Lung (tissue), 12 donors: Measurements from ENCODE around the gene SMPD2. TPM values are rescaled to one million over a fixed set of nuclear protein-coding genes. Genes with fewer than 3 reads are reported as not detected.

Experiments
- ATAC-seq: fragments of 200-7000 bp; cut with Tn5 transposase; one replicate; pipeline ENCODE4 v1.9.1; 2020; ENCODE audit warnings: moderate number of reproducible peaks; ENCODE audit not compliant: insufficient read depth, low FRiP score
- DNase-seq, 3 donors: peaks; one replicate each; pipeline ENCODE4 v3.0.0-alpha.2; 2013 to 2017
- H3K27ac ChIP-seq, 2 donors: one replicate each; pipeline ENCODE4 v1.5.1; 2013; ENCODE audit warnings: mild to moderate bottlenecking in 2 of 2, moderate library complexity in 2 of 2, control low read depth in 1 of 2, inconsistent platforms in 1 of 2, low read depth in 1 of 2, low read length in 1 of 2
- H3K27me3 ChIP-seq, 3 donors: one replicate each; pipeline ENCODE4 v1.5.1; 2013; ENCODE audit warnings: low read length in 2 of 3; ENCODE audit not compliant: control insufficient read depth in 3 of 3, insufficient read depth in 3 of 3
- H3K36me3 ChIP-seq, 4 donors: one replicate each; pipeline ENCODE4 v1.5.1; 2013; ENCODE audit warnings: low read length in 4 of 4, mild to moderate bottlenecking in 1 of 4, moderate library complexity in 1 of 4; ENCODE audit not compliant: control insufficient read depth in 4 of 4, insufficient read depth in 4 of 4
- H3K4me1 ChIP-seq, 5 donors: one replicate each; pipeline ENCODE4 v1.5.1; 2013; ENCODE audit warnings: low read length in 5 of 5, mild to moderate bottlenecking in 2 of 5, moderate library complexity in 1 of 5; ENCODE audit not compliant: control insufficient read depth in 5 of 5, insufficient read depth in 5 of 5
- H3K4me3 ChIP-seq: one replicate; pipeline ENCODE4 v1.5.1; 2013; ENCODE audit warnings: mild to moderate bottlenecking, control low read depth, moderate library complexity
- H3K9ac ChIP-seq, 2 donors: one replicate each; pipeline ENCODE4 v1.5.1; 2013; ENCODE audit warnings: low read length in 2 of 2, control low read depth in 1 of 2; ENCODE audit not compliant: insufficient read depth in 1 of 2
- H3K9me3 ChIP-seq, 4 donors: one replicate each; pipeline ENCODE4 v1.5.1; 2013; ENCODE audit warnings: low read length in 3 of 4, mild to moderate bottlenecking in 1 of 4, moderate library complexity in 1 of 4; ENCODE audit not compliant: control insufficient read depth in 4 of 4, insufficient read depth in 3 of 4
- WGBS, 2 donors: extraction: QIAGEN DNeasy Blood & Tissue Kit; methylation state at CpG; one replicate each; pipeline ENCODE4 v1.1.7; 2013; 5-methylcytosine and 5-hydroxymethylcytosine counted together
- polyA plus RNA-seq, 2 donors: library from polyadenylated mRNA; stranded (reverse); fragments of 200-250 nt; gene quantifications; one replicate each; pipeline ENCODE4 v1.2.1, GENCODE V29; 2013
- total RNA-seq, 2 donors: library from RNA; depleted of rRNA in 1 of 2; stranded (reverse); fragments of >200 nt in 1 of 2; gene quantifications; one replicate each; pipeline ENCODE4 v1.2.1, GENCODE V29; 2014 to 2021
- TF ChIP-seq, protein P1 (sequence below): IDR thresholded peaks from 2 replicates; pipeline ENCODE4 v1.5.1; 2012; ENCODE audit warnings: mild to moderate bottlenecking; ENCODE audit errors: control extremely low read depth, extremely low read depth
- donor health status: control.
- donor health status: control.
- donor health status: Bipolar disorder and iron deficiency.
- donor health status: healthy.
- donor health status: DM: yes; HTN: yes; CAD: no.

Gene SMPD2
- total and polyA plus RNA-seq, 4 donors: 17.4 to 22.8 (median 19.9) TPM

DNA sequence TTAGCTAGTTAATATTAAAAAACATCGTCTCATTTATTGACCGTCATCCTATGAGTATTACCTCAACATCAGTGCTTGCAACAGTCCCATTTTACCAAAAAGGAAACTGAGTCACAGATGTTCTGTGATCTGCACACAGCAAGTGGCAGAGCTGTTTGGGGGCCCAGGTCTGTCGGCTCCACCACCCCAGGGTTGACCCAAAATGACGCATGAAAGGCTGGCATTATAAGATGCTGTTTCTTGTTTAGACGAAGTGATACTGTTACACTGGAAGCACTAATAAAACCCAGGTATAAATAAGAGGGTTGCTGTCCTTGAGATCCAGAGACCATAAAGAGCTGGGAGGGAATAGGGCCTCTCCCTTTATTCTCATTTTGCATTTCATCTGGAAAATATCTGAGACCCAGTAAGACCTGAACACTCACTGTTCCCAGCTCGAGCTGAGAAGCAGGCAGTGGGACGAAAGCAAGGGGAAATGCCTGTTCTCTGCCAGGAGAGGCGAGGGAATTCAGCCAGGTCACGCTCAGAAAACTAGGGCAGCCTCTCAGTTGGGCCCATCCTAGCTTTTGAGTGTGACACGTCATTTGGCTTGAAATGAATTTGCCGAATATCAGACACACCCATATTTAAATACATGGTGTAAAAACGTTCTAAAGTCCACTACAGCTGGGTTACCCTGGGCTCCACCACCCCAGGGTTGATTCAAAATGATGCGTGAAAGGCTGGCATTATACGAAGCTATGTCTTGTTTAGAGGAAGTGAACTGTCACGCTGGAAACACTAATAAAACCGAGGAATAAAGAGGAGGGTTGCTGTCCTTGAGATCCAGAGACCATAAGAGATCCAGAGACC is 16.4 kb downstream of the SMPD2 start:
- H3K27ac ChIP-seq: peak overlapping the region in 1 of 2 donors; percentile 86

DNA sequence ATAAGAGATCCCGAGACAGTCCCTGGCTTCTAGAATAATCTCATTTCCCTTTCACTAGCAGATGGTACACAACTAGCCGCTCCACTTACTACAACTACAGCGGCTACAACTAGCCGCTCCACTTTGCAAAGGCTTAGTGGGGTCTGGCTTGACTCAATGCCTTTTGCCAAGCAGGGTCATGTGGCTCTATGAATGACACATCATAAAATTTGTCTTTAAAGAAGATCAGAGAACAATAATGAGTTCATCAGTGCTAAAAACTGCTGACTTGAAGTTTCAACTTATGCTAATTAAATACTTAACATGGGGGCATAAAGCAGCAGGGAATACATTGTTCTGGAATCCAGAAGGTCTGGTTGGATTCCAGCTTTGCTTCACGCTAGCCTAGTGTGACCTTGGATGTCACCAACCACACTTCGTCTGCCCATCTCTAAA is 17.1 kb downstream of the SMPD2 start:
- 85% methylated on average over 6 of the region's 6 CpGs for WGBS, 2 donors
- H3K9me3 ChIP-seq: no peaks in the 10 kb centered on the region

More for the DNA sequence above, 16.4 kb downstream of the SMPD2 start:
- H3K27me3 ChIP-seq: no peaks in the 10 kb centered on the region
- no peak overlapping the region for H3K4me3 ChIP-seq
- TF ChIP-seq, protein P1, sequence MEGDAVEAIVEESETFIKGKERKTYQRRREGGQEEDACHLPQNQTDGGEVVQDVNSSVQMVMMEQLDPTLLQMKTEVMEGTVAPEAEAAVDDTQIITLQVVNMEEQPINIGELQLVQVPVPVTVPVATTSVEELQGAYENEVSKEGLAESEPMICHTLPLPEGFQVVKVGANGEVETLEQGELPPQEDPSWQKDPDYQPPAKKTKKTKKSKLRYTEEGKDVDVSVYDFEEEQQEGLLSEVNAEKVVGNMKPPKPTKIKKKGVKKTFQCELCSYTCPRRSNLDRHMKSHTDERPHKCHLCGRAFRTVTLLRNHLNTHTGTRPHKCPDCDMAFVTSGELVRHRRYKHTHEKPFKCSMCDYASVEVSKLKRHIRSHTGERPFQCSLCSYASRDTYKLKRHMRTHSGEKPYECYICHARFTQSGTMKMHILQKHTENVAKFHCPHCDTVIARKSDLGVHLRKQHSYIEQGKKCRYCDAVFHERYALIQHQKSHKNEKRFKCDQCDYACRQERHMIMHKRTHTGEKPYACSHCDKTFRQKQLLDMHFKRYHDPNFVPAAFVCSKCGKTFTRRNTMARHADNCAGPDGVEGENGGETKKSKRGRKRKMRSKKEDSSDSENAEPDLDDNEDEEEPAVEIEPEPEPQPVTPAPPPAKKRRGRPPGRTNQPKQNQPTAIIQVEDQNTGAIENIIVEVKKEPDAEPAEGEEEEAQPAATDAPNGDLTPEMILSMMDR: no peak
- peak; percentile 61 to 81 (median 80) for DNase-seq
- H3K36me3 ChIP-seq: peaks cover 1 to 11% (median 6%) of the 10 kb centered on the region in 4 donors
- WGBS, 2 donors: 49 to 64% methylated on average over 16 of the region's 16 CpGs
- H3K9me3 ChIP-seq: no peaks in the 10 kb centered on the region
- H3K4me1 ChIP-seq: peaks cover 6 to 42% (median 24%) of the 10 kb centered on the region in 5 donors
- H3K9ac ChIP-seq: peak overlapping the region; percentile 21 to 48
- ATAC-seq: peak; percentile 1

DNA sequence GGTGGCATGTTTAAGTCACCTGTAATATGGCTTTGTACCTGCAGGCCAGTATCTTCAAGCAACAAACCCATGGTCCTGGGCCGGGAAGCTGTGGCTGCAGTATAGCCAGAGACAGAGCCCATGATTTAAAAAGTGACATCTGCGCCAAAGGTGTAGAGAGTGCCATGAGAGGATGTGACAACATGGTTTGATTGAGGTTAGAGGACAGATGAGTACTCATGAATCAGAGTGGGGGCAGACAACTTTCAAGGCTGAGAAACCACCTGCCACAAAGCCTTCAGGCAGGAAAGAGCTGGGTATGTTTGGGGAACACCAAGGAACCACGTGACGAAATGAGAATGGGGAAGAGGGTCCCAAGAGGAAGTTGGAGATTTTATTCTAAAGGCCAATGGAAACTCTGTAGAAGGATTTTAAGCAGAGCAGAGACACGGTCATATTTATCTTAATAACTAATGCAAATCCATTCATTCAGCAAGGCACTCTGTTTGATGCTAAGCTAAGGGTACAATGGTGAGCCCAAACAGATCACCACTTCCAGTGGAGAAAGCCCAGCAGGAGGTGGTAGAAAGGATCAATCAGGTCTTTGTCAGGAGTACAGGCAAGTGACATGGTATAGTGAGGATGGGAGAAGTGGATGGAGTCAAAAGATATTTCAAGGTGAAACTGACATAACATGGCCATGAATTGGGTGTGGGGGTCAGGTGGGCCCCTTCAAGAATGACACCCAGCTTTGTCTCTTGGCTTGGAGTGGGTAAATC is 18.4 kb downstream of the SMPD2 start:
- H3K4me1 ChIP-seq: peaks cover 6 to 41% (median 24%) of the 10 kb centered on the region in 5 donors
- TF ChIP-seq, protein P1: no peak
- H3K27ac ChIP-seq: peak overlapping the region in 1 of 2 donors; percentile 41
- no peaks in the 10 kb centered on the region for H3K9me3 ChIP-seq
- no peak overlapping the region for H3K4me3 ChIP-seq
- H3K27me3 ChIP-seq: no peaks in the 10 kb centered on the region
- 33 to 63% methylated on average over 5 of the region's 5 CpGs for WGBS, 2 donors
- DNase-seq: no peak
- no peak overlapping the region for H3K9ac ChIP-seq
- no peak for ATAC-seq
- peaks cover 1 to 13% (median 8%) of the 10 kb centered on the region in 4 donors for H3K36me3 ChIP-seq

More for the DNA sequence above, 17.1 kb downstream of the SMPD2 start:
- peak; percentile 33 to 74 (median 71) for DNase-seq
- Histone ChIP-seq H3K4me1 (peaks cover 6 to 42% (median 24%) of the 10 kb centered on the region in 5 donors), H3K9ac (peak overlapping the region in 1 of 2 donors; percentile 48), H3K27me3 (no peaks in the 10 kb centered on the region), H3K4me3 (no peak overlapping the region), H3K27ac (peak overlapping the region in 1 of 2 donors; percentile 79), H3K36me3 (peaks cover 1 to 17% (median 10%) of the 10 kb centered on the region in 4 donors)
- TF ChIP-seq, protein P1: no peak
- ATAC-seq: no peak
